HG03159 (cell line): Measurements from ENCODE around the gene RPL27A.
A peak's percentile ranks its signal among the peaks of the same experiment; 100 is the strongest.

Experiments
- ATAC-seq: cut with Tn5 transposase; IDR thresholded peaks from one replicate; pipeline ENCODE4 v1.9.1; 2021; ENCODE audit warnings: mild to moderate bottlenecking, moderate library complexity; ENCODE audit not compliant: unreplicated experiment

RPL27A gene

DNA sequence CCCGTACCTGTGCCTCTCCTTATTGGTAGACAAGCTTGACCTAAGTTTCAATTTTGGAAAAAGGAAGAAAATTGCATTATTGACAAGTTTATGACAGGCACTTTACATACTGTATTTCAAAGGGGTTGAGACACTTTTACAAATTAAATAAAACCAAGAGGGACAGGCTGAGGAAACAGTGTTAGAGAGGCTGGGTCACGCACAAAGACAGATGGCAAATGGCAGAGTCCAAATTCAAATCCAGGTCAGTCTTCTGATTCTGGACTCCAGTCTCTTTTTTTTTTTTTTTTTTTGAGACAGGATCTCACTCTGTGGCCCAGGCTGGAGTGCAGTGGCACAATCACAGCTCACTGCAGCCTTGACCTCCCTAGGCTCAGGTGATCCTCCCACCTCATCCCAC, 10.2 kb upstream of the RPL27A start:
- no peak for ATAC-seq

DNA sequence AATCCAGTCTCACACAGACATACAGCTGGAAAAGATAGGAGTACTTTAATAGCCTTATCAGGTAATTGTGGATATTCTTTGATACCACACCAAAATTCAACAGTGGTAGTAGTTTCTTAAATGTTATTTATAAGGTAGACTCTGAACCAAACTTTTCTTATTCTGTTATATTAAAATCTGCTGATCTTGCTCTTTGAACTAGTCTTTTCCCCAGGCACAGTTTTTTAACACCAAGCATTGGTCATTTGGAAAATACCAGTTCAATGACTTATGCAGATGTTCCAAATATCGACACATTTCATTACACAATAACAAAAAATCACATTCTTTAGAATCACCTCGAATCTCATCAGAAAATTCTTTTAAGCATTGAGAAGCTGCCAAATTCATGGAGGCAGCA, 7.7 kb upstream of the RPL27A start:
- no peak for ATAC-seq

DNA sequence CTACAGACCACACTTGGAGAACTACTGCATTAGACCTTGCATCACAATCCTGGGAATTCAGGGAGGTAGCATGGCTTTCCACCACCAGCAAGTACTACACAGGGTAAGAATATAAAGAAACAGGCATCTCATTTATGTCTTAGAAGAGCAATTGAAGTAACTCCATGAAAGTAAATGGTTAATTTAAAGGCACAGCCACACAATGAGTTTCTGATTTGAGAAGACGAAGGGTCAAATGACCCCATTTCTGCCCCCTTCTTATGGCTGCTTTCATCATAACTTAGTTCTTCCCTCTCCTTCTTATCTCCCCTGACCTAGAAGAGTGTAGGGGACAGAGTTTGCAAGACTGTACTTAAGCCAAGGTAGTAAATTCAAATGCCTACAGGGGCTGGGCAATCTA, 6.1 kb upstream of the RPL27A start:
- ATAC-seq = no peak

DNA sequence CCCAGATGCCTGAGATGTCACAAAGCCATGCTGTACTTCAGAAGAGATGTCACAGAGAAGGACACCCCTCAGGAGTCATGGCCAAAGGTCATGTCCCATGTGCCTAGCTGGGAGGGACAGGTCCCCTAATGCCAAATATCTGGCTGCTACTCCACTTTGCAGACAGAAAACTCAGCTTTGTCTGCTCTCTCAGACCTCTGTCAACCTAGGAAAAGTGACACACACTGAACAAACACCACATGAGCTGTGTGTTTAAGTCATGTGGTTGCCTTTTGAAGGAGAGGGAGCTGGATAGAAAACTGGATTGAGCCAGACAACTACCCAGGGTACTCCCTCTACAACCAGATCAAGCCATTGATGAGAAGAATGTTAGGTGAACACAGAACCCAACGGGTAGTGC, 3.6 kb upstream of the RPL27A start:
- no peak for ATAC-seq

DNA sequence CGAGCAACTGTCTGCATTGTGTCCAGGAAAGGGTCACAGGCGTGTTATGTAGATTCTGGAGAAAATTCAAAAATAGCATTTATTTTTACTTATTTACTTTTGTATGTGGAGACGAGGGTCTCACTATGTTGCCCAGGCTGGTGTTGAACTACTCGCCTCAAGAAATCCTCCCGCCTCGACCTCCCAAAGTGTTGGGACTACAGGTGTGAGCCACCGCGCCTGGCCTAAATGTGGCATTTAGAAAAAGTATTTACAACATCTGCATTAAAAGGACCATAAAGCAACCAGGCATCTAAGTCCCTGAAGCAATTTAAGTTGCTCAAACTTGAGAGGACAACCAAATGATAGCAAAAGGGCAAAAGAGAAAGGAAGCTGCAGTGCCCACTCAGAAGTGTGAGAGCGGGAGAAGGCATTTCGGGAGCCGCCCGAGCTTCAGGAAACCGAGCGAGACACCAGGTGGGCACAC, 722 bp upstream of the RPL27A start:
- ATAC-seq = no peak

DNA sequence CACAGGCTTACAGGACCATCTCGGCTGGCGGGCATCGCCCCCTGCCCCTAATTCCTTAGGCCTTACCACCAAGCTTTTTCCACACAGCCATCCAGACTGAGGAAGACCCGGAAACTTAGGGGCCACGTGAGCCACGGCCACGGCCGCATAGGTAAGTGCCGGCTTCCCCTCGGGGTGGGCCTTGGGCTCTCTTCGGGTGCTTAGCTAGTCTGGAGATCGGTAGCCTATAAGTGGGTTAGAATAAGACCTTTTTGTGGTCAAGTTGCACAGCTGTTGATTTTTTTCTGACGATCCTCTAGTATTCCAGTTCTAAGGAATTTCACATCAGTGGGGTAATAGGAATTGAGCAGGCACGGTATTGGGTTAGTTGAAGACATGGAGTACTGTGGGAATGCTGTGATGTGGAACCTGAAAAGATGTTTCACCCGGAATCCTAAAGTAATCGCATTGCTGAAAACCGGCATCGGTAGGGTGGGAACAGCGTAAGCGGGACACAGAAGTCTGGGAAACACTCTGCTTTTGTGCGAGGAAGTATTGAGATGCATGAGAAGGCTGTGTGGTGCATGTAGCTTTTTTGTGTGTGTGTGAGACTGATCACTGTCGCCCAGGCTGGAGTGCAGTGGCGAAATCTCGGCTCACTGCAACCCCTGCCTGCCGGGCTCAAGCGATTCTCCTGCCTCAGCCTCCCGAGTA, 669 bp downstream of the RPL27A start:
- no peak for ATAC-seq

DNA sequence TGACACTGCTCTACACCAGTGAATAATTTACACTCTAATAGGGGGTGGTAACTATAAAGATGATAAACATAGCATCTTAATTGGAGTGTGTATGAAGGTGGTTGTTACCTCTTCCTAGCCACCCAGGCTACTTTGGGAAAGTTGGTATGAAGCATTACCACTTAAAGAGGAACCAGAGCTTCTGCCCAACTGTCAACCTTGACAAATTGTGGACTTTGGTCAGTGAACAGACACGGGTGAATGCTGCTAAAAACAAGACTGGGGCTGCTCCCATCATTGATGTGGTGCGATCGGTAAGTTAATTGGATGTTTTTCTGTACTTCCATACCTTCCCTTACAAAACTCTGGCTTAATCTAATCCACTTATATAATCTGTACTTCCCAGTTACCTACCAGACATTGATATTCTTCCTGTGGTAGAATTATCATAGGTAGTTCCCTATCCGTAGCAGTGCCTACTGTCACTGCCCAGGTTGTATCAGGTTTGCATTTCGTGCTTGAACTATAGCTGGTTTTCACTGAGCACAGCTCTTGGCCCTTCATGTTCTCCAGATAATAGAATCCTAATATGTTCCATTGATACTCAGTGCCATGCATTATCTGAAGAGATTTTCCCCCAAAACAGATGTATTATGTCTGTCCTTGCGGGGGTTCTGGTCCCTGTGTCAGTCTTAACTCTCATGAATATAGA, 2.2 kb downstream of the RPL27A start:
- ATAC-seq = no peak

DNA sequence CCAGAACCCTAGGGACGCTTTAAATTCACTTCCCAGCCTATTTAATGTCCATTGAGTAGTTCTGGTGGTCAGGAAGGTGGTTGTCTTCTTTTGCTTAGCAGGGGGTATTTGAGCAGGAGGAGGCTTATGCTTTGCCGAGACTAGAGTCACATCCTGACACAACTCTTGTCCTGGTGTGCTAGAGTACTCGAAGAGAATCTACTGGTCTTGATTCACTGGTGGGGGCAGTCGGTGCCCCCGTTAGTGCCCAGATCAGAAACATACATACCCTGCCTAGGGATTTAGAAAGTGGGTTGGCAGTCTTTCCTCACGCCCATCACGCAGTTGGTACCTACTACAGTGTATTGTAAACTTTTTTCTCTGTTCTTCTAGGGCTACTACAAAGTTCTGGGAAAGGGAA, 2.7 kb downstream of the RPL27A start:
- no peak for ATAC-seq

DNA sequence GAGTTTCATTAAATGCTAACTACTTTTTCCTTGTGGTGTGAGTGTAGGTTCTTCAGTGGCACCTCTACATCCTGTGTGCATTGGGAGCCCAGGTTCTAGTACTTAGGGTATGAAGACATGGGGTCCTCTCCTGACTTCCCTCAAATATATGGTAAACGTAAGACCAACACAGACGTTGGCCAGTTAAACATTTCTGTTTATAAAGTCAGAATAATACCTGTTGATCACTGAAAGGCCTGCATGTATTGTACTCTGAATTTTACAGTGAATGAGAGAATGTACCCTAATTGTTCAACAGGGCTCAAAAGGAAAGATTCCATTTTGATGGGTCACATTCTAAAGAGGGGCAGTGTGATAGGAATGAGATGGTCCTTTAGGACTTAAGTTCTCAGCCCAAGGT, 3.2 kb downstream of the RPL27A start:
- ATAC-seq = no peak

DNA sequence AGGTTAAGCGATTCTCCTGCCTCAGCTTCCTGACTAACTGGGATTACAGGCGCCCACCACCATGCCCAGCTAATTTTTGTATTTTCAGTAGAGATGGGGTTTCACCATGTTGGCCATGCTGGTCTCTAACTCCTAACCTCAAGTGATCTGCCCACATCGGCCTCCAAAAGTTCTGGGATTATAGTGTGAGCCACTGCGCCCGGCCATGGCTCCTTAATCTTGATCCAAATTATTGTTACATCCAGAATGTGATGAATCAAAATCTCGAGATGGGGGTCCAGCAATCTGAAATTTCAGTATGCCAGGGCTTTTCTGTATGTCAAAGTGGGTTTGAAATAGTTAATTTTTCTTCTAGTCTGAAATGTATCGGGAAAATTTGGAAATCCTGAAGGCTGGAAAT, 3.7 kb downstream of the RPL27A start:
- ATAC-seq = no peak

DNA sequence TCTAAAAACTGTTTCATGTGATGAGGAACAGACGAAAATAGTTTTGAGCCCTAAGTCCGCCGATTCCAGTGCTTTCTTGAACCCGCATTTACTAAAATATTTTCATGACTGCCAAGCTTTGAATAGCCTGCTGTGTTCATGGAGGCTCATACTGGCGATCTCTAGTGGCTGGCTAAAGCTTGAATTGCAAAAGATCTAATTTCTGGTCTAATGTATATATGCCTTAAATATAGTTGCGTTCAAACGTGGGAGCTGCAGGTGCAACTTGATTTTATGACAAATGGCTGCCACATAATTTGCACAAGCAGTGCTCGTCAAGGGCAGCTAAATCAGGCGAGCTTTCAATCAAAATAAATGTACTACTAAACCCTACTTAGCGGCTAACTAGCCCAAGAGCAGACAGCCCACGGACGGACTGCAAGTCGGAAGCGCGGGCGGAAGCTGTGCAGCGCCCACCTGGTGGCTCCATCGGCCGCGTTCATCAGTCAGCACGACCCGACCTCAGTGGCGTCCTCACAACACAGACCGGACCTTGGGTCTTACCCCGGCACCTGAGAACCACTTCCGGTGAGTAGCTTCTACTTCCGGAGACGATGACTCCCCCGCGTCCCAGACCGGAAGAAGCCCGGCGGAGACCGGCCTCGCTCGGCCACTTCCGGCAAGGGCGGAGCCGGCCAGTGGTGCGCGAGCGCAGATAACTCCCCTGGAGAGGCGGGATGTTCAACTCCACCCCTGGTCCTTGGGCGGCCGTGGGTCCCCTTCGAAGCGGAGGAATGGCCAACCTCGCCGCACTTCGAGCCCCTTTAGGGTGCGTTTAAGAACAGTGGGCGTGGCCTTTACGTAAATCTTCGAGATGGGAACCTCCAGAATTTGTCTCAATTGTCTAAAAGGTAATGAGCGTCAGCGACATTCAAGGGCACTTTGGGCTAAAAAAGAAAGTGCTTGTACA, 6.1 kb downstream of the RPL27A start:
- ATAC-seq = peak; percentile 94

DNA sequence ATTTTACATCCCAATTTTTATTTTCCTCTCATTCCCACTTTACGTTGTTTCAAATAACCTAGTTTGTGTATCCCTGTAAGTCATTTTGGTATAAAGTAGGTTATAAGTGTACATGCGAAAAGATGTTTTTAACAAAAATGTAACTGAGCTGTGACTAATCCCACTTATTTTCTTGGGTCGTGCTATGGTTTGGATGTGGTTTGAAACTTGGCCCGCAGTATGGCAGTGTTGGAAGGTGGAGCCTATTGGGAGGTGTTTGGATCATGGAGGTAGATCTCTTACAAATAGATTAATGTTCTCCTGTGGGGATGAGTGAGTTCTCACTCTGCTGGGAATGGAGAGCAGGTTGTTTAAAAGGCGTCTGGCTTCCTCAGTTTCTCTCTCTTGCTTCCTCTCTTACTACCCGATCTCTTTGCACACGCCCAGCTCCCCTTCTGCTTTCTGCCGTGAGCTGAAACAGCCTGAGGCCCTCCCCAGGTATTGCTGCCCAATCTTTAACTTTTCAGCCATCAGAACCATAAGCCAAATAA, 7.2 kb downstream of the RPL27A start:
- ATAC-seq = no peak

DNA sequence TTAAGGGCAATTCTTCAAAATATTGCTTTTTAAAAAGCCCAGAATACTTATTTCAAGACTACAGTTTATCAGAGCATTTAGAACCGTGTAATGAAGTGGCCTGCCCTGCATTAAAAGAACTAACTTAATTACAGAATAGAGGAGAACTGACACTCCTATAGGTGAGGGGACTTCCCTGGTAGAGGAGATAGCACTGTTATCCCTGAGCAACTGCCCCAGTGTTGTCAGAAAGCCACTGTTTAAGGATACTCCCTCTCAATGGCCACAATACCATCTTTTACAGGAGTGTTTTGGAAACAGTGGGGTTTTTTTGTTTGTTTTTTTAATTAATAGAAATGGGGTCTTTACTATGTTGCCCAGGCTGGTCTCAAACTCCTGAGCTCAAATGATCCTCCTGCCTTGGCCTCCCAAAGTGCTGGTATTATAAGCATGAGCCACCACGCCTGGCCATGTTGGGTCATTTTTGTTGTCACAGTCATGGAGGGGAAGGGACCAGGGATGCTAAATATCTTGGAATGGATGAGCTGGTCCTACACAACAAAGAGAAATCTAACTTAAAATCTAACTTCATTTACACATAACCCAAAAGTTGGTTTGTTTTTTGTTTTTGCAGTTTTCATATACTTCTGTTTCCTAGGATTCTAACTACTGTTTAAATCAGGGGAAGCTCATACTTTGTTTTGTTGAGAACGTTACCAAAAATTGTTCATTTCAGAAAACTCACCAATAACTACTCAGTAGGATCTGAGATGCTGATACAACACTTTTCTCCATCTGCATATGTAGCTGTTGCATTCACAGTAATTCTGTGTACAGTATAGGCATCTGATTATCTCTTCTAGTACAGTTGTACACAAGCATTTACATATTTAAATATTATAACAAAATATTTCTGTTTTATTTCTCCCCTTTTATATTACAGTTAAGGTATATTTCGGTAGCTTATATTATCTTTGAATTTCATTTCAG, 8.1 kb downstream of the RPL27A start:
- ATAC-seq = no peak

DNA sequence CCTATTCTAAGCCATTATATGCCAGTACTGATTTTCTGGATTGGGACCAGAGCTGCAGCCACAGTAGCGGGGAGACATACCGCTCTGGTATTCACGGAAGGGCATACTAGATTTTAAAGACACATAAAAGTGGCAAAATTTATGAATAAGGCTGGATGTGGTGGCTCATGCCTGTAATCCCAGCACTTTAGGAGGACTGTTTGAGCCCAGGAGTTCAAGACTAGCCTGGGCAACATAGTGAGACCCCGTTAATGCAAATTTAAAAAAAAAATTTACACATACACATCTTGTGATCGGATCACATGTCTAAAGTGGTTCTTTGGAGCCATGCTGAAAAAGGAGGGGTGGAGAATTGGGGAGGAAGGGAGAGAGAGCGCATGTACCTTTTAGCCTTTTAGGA, 9.0 kb downstream of the RPL27A start:
- no peak for ATAC-seq

DNA sequence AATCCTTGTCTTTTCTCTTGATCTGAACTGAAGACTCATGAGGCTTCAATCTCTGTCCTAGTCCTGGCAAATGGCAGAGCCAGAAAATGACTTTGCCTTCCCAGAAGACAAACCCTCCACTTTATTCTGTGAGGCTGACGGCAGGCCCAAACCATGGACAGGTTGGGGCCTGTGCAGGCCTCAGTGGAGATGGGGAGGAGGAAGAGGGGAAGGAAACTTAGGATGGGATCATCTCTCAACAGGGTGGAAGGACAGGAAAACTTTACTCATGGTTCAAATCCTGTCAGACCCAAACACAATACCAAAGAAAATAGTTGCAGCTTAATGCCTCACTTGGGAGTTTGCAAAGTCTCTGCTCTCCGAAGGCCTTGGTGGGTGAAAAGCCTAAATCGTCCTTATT, 9.8 kb downstream of the RPL27A start:
- no peak for ATAC-seq

DNA sequence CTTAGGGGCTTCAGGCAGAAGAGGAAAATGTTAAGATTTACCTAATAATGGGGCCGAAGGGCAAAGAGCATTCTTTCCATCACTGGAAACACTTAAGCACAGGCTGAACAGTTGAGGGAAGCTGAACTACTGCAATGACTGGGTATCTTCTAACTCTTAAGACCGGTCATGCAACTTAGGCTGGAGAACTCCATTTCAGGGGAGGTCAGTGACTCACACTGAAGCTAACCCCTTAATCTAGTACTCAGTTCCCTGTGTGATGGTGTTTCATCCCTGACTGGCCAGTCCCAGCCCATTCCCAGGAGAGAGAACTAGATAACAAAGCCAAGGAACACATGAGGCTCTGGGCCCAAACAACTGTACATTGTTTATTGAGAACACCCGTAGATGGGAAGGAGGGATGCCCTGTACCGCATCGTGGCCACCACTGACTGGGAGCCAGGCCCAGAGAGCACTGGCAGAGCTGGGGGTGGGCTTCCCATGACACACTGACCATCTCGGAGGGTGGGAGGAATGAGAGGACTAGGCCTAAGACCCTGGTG, 10.5 kb downstream of the RPL27A start:
- no peak for ATAC-seq

DNA sequence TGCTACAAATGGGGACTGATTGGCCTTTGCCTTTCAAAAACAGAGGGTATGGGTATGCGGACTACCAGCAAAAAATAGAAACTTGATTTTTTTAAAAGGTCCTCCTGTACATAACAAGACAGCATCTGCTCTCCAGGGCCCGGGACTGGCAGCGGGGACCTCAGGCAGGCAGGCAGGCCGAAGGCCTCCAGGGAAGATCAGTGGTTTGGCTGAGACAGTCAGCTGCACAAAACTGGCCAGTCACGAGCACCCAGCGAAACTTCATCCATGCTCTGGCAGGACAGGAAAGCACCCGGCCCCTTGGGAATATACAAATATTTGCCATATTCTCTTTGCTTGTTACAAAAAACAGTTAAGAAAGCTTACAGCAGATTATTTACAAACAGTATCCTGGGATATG, 11.0 kb downstream of the RPL27A start:
- ATAC-seq = no peak

DNA sequence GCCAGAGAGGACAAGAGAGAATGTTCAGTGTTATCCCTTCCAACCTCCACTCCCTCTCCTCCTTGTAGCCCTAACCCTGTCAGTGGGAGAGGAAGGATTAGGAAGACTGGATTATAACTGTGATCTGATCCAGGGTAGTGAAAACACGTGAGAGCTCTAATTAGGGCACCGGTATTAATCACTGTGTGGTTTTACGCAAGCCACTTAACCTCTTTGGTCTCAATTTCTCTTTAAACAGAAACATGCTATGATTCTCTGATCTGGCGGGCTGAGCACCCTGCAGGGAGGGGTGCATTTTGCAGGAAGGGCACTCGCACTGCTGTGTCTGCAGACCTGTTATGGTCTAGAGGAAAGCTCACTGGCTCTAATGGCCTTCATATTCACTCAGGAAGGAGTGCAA, 11.5 kb downstream of the RPL27A start:
- no peak for ATAC-seq

DNA sequence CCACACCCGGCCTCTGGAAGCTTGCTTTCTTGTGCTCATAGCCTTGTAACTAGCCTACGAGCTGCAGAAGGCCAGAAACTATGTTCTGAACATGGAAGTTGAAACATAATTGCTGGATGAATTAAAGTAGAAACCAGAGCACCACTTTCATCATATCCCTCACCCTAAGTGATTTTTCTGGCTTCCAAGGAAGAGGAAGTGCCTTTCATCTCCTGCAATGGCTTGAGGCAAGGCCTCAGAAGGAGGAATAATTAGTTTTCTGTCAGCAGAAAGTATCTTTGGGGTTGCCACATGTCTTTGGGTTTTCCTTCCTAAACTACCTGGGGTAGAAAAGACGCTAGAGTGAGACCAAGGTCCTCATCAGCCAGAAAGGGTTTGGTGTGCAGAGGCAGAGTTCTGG, 14.5 kb downstream of the RPL27A start:
- ATAC-seq = no peak

DNA sequence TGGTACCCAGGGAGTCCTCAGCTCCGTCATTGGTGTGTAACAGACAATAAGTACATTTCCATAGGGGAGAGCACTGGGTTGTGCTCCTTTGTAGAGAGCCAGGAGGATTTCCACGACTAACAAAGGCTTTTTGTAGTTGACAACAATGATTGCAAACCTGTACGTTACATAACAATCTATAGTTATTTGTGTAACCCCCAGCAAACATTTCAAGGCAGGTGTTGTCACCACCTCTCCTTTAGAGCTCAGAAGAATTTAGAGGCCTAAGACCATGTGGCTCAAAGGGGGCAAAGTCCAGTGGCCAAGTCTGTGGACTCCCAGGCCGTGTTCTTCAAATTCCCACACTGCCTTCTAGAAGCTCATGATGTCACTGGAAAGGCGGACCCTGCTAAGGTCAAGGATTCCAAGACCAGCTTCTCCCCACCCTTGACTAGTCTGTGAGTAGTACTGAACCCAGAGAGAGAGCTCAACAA, 15.8 kb downstream of the RPL27A start:
- no peak for ATAC-seq
